ENCODE measurements around the gene TMEM120B. TPM values are rescaled to one million over a fixed set of nuclear protein-coding genes. Genes with fewer than 3 reads are reported as not detected.

Gene TMEM120B
- total RNA-seq, 4 donors from 2014 or later = 1.9 to 19.9 (median 4.5) TPM

GRCh38 chr12:121709478-121709961, 3.0 kb upstream of the TMEM120B start:
- in situ Hi-C loops (cut with MboI; ENCODE audit: low pct_ligation_motif_present in 1 of 4, low pct_unique_long_range_greater_than_20kb in 1 of 4, low sequenced_read_pairs in 3 of 4) (loop anchor here in 2 of 4 donors (10.0 kb wide), 2 partner anchors 55 to 65 kb away; no protein-coding TSS in a partner anchor), intact Hi-C loops (cut with DNase I; ENCODE audit: low total_unique reads) (no loop called here)
- 65 to 71% methylated on average over 2 to 5 of the region's 5 CpGs for WGBS, 2 donors (ENCODE audit: low coverage in 1 of 2)
- H3K4me3 ChIP-seq = no peak overlapping the region
- H3K27me3 ChIP-seq = no peaks in the 10 kb centered on the region
- no peak for DNase-seq
- no peaks in the 10 kb centered on the region for H3K9me3 ChIP-seq
- peaks cover 9 to 20% (median 18%) of the 10 kb centered on the region in 4 donors for H3K4me1 ChIP-seq
- no peaks in the 10 kb centered on the region for H3K36me3 ChIP-seq
- TF ChIP-seq POLR2A (IDR thresholded peaks at IDR 0.05) (no peak), POLR2AphosphoS5 (IDR thresholded peaks at IDR 0.05) (no peak), CTCF (IDR thresholded peaks at IDR 0.05) (no peak), EP300 (IDR thresholded peaks at IDR 0.05; ENCODE audit: low read depth) (no peak)
- no peak overlapping the region for H3K27ac ChIP-seq

- H3K9me3 ChIP-seq = no peaks in the 10 kb centered on the region
- H3K27me3 ChIP-seq = no peaks in the 10 kb centered on the region
- in situ Hi-C loops (cut with MboI; ENCODE audit: low pct_ligation_motif_present in 1 of 4, low pct_unique_long_range_greater_than_20kb in 1 of 4, low sequenced_read_pairs in 3 of 4) (no loop called here), intact Hi-C loops (cut with DNase I; ENCODE audit: low total_unique reads) (no loop called here)
- H3K27ac ChIP-seq = peak overlapping the region; percentile 87 to 92 (median 89)
- WGBS, 2 donors (ENCODE audit: low coverage in 1 of 2) = 53 to 60% methylated on average over 4 to 24 of the region's 24 CpGs
- H3K36me3 ChIP-seq = no peaks in the 10 kb centered on the region
- peaks cover 9 to 20% (median 18%) of the 10 kb centered on the region in 4 donors for H3K4me1 ChIP-seq
- TF ChIP-seq CTCF (IDR thresholded peaks at IDR 0.05) (no peak), EP300 (IDR thresholded peaks at IDR 0.05; ENCODE audit: low read depth) (no peak), POLR2AphosphoS5 (IDR thresholded peaks at IDR 0.05) (no peak), POLR2A (IDR thresholded peaks at IDR 0.05) (no peak)
- H3K4me3 ChIP-seq = peak overlapping the region; percentile 42 to 86 (median 72)
- DNase-seq = peak; percentile 28
Measured at GRCh38 chr12:121711361-121712189, 977 bp upstream of the TMEM120B start.

- DNase-seq = peak; percentile 32
- Histone ChIP-seq H3K36me3 (no peaks in the 10 kb centered on the region), H3K27ac (peak overlapping the region; percentile 87 to 92 (median 89)), H3K4me1 (peaks cover 9 to 20% (median 18%) of the 10 kb centered on the region in 4 donors), H3K4me3 (peak overlapping the region; percentile 42 to 86 (median 72)), H3K9me3 (no peaks in the 10 kb centered on the region), H3K27me3 (no peaks in the 10 kb centered on the region)
- TF ChIP-seq EP300 (IDR thresholded peaks at IDR 0.05; ENCODE audit: low read depth) (no peak), CTCF (IDR thresholded peaks at IDR 0.05) (no peak), POLR2A (IDR thresholded peaks at IDR 0.05) (no peak), POLR2AphosphoS5 (IDR thresholded peaks at IDR 0.05) (no peak)
- intact Hi-C loops (cut with DNase I; ENCODE audit: low total_unique reads) = no loop called here
- 0% methylated on average over 6 to 16 of the region's 16 CpGs for WGBS, 2 donors (ENCODE audit: low coverage in 1 of 2)
- in situ Hi-C loops (cut with MboI; ENCODE audit: low pct_ligation_motif_present in 1 of 4, low pct_unique_long_range_greater_than_20kb in 1 of 4, low sequenced_read_pairs in 3 of 4) = no loop called here
Measured at GRCh38 chr12:121712190-121712460, 427 bp upstream of the TMEM120B start.

GRCh38 chr12:121713257-121713777, 765 bp downstream of the TMEM120B start:
- peaks cover 9 to 20% (median 18%) of the 10 kb centered on the region in 4 donors for H3K4me1 ChIP-seq
- peak overlapping the region; percentile 87 to 92 (median 89) for H3K27ac ChIP-seq
- H3K36me3 ChIP-seq = no peaks in the 10 kb centered on the region
- intact Hi-C loops (cut with DNase I; ENCODE audit: low total_unique reads) (no loop called here), in situ Hi-C loops (cut with MboI; ENCODE audit: low pct_ligation_motif_present in 1 of 4, low pct_unique_long_range_greater_than_20kb in 1 of 4, low sequenced_read_pairs in 3 of 4) (no loop called here)
- DNase-seq = peak; percentile 20
- TF ChIP-seq POLR2AphosphoS5 (IDR thresholded peaks at IDR 0.05) (no peak), EP300 (IDR thresholded peaks at IDR 0.05; ENCODE audit: low read depth) (no peak), CTCF (IDR thresholded peaks at IDR 0.05) (no peak), POLR2A (IDR thresholded peaks at IDR 0.05) (no peak)
- 12% methylated on average over 14 of the region's 14 CpGs; no CpG with 5 or more reads in 1 of the 2 donors for WGBS, 2 donors (ENCODE audit: low coverage in 1 of 2)
- H3K4me3 ChIP-seq = peak overlapping the region; percentile 69 to 86 (median 77)
- H3K9me3 ChIP-seq = no peaks in the 10 kb centered on the region
- H3K27me3 ChIP-seq = no peaks in the 10 kb centered on the region

Measured in transverse colon (tissue), 4 donors.